Measurements from ENCODE around the gene PHF3.

The PHF3 gene

DNA sequence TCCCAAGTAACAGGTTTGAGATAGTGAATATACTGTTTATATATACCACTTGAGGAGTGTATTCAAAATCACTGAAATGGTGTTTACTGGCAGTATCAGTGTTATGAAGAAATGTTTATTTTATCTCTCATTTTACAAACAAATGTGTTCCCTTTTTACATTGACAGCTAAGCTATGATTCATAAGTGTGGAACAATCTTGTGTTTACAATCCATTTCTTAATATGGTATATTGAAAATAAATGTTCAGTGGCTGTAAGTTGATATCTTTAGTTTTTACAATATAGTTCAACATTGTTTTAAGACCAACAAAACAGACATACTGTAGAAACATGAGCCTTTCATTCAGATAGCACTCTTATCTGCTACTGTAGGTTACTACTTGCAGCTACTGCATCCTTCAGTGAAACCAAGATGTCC is 14.3 kb downstream of the PHF3 start:
- Histone ChIP-seq H3K36me3 (ENCODE audit: control insufficient read depth in 2 of 2, insufficient read depth in 2 of 2, low read length in 2 of 2) (no peaks in the 10 kb centered on the region), H3K27ac (ENCODE audit: low read length) (no peak overlapping the region), H3K4me1 (ENCODE audit: control insufficient read depth, insufficient read depth, low read length) (no peaks in the 10 kb centered on the region), H3K27me3 (ENCODE audit: control insufficient read depth in 1 of 2, insufficient read depth in 2 of 2, low read length in 2 of 2) (no peaks in the 10 kb centered on the region), H3K4me3 (ENCODE audit: low read length in 2 of 2) (no peak overlapping the region), H3K9ac (ENCODE audit: low read length in 2 of 2) (no peak overlapping the region), H3K9me3 (ENCODE audit: control insufficient read depth in 2 of 2, low read length in 2 of 2) (no peaks in the 10 kb centered on the region)

DNA sequence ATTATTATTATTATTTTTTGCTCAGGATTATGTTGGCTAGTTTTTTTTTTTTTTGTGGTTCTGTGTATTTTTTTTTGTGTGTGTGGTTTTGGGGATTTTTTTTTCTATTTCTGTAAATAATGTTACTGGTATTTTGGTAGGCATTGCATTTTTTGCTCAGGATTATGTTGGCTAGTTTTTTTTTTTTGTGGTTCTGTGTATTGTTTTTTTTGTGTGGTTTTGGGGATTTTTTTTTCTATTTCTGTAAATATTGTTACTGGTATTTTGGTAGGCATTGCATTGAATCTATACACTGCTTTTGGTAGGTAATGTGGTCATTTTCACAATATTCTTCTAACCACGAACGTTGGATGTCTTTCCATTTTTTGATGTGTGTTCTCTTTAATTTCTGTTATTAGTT is 17.4 kb downstream of the PHF3 start:
- Histone ChIP-seq H3K9me3 (ENCODE audit: control insufficient read depth in 2 of 2, low read length in 2 of 2) (no peaks in the 10 kb centered on the region), H3K4me1 (ENCODE audit: control insufficient read depth, insufficient read depth, low read length) (no peaks in the 10 kb centered on the region), H3K4me3 (ENCODE audit: low read length in 2 of 2) (no peak overlapping the region), H3K36me3 (ENCODE audit: control insufficient read depth in 2 of 2, insufficient read depth in 2 of 2, low read length in 2 of 2) (no peaks in the 10 kb centered on the region), H3K9ac (ENCODE audit: low read length in 2 of 2) (no peak overlapping the region), H3K27me3 (ENCODE audit: control insufficient read depth in 1 of 2, insufficient read depth in 2 of 2, low read length in 2 of 2) (no peaks in the 10 kb centered on the region), H3K27ac (ENCODE audit: low read length) (no peak overlapping the region)

DNA sequence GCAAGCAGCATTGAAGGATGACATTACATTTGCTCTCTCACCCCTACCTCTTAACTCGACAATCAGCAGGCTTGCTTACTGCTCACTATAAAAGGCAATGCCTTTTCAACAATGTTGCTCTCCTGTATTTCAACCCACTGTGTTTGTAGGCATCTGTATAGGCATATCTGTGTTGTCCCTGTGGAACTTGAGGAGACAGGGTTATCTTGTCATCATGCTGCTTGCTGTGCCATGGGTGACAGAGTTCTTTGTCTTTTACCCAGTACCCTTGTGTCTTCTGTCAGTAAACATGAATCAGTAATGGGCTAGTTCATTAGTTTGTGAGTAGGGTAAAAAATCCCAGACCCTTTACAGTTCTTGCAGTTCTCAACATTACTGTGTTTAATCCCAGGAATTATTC is 25.2 kb downstream of the PHF3 start:
- Histone ChIP-seq H3K4me1 (ENCODE audit: control insufficient read depth, insufficient read depth, low read length) (peaks cover 4% of the 10 kb centered on the region), H3K4me3 (ENCODE audit: low read length in 2 of 2) (no peak overlapping the region), H3K9me3 (ENCODE audit: control insufficient read depth in 2 of 2, low read length in 2 of 2) (no peaks in the 10 kb centered on the region), H3K27ac (ENCODE audit: low read length) (no peak overlapping the region), H3K27me3 (ENCODE audit: control insufficient read depth in 1 of 2, insufficient read depth in 2 of 2, low read length in 2 of 2) (no peaks in the 10 kb centered on the region), H3K36me3 (ENCODE audit: control insufficient read depth in 2 of 2, insufficient read depth in 2 of 2, low read length in 2 of 2) (no peaks in the 10 kb centered on the region), H3K9ac (ENCODE audit: low read length in 2 of 2) (no peak overlapping the region)

DNA sequence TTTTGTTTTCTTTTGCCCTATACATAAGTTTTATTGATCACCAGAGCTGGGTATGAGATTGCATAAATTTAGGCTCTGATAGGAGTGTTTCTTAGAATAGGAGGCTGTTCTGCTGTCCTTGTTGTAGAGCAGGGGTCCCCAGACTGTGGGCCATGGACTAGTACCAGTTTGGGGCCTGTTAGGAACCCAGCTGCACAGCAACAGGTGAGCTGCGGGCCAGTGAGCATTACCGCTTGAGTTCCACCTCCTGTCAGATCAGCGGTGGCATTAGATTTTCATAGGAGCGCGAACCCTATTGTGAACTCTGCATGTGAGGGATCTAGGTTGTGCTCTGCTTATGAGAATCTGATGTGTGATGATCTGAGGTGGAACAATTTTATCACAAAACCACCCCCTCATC is 26.2 kb downstream of the PHF3 start:
- H3K9ac ChIP-seq (ENCODE audit: low read length in 2 of 2) = no peak overlapping the region

DNA sequence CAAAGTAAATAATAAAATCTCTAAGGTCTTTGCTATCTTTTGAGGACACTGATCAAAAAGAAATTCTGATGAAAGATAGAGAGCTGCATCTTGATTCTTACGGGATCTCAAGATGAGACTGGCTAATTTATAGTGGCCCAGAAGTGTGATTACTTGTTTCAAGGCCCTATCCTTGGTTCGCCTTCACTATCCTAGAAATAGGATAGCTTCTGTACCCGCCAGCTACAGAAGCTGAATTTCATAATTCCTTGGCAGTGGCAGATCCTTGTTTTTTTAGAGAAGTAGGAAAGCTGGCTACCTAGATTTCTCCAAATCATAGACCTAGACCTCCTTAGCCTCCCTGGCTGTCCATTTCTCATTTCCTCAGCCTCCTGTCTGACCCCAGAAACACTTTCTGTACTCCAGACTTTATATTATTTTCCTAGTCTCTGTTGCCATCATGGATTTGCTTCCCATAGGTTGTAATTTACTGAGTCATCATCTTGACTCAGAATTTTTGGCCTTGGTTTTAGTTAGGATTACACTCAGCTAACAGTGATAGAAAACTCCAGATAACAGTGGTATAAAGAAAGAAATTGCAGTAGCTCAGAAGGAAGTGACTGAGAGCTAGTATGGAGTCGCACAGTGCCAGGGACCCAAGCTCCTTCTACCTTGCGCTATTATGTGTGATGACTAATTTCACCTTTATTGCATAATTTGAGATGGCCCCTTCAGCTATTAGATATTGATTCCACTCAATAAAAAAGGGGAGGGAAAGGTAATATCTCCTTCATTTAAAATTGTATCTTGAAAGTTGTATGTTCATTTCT is 27.7 kb downstream of the PHF3 start:
- Histone ChIP-seq H3K9ac (ENCODE audit: low read length in 2 of 2) (no peak overlapping the region), H3K9me3 (ENCODE audit: control insufficient read depth in 2 of 2, low read length in 2 of 2) (no peaks in the 10 kb centered on the region), H3K4me3 (ENCODE audit: low read length in 2 of 2) (no peak overlapping the region), H3K27me3 (ENCODE audit: control insufficient read depth in 1 of 2, insufficient read depth in 2 of 2, low read length in 2 of 2) (no peaks in the 10 kb centered on the region), H3K36me3 (ENCODE audit: control insufficient read depth in 2 of 2, insufficient read depth in 2 of 2, low read length in 2 of 2) (no peaks in the 10 kb centered on the region), H3K4me1 (ENCODE audit: control insufficient read depth, insufficient read depth, low read length) (peaks cover 4% of the 10 kb centered on the region), H3K27ac (ENCODE audit: low read length) (no peak overlapping the region)

More for the DNA sequence above, 26.2 kb downstream of the PHF3 start:
- Histone ChIP-seq H3K4me1 (ENCODE audit: control insufficient read depth, insufficient read depth, low read length) (peaks cover 4% of the 10 kb centered on the region), H3K36me3 (ENCODE audit: control insufficient read depth in 2 of 2, insufficient read depth in 2 of 2, low read length in 2 of 2) (no peaks in the 10 kb centered on the region), H3K4me3 (ENCODE audit: low read length in 2 of 2) (no peak overlapping the region), H3K27ac (ENCODE audit: low read length) (no peak overlapping the region), H3K9me3 (ENCODE audit: control insufficient read depth in 2 of 2, low read length in 2 of 2) (no peaks in the 10 kb centered on the region), H3K27me3 (ENCODE audit: control insufficient read depth in 1 of 2, insufficient read depth in 2 of 2, low read length in 2 of 2) (no peaks in the 10 kb centered on the region)

DNA sequence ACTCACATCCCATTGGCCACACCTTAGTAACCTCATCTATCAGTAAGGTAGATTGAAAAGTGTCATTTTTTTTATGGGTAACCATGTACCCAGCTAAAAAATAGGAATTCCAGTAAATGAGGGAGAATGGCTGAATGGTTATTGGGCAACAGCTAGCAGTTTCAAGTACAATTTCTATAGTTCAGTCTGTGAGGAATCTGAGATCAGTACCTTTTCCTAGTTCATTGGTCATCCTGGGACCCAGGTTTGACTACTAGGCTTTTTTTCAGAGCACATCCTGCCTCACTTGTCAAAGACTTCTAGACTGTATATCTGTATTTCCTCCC is 28.3 kb downstream of the PHF3 start:
- Histone ChIP-seq H3K27me3 (ENCODE audit: control insufficient read depth in 1 of 2, insufficient read depth in 2 of 2, low read length in 2 of 2) (no peaks in the 10 kb centered on the region), H3K4me1 (ENCODE audit: control insufficient read depth, insufficient read depth, low read length) (peaks cover 4% of the 10 kb centered on the region), H3K4me3 (ENCODE audit: low read length in 2 of 2) (no peak overlapping the region), H3K9me3 (ENCODE audit: control insufficient read depth in 2 of 2, low read length in 2 of 2) (no peaks in the 10 kb centered on the region), H3K36me3 (ENCODE audit: control insufficient read depth in 2 of 2, insufficient read depth in 2 of 2, low read length in 2 of 2) (no peaks in the 10 kb centered on the region), H3K9ac (ENCODE audit: low read length in 2 of 2) (no peak overlapping the region), H3K27ac (ENCODE audit: low read length) (no peak overlapping the region)

DNA sequence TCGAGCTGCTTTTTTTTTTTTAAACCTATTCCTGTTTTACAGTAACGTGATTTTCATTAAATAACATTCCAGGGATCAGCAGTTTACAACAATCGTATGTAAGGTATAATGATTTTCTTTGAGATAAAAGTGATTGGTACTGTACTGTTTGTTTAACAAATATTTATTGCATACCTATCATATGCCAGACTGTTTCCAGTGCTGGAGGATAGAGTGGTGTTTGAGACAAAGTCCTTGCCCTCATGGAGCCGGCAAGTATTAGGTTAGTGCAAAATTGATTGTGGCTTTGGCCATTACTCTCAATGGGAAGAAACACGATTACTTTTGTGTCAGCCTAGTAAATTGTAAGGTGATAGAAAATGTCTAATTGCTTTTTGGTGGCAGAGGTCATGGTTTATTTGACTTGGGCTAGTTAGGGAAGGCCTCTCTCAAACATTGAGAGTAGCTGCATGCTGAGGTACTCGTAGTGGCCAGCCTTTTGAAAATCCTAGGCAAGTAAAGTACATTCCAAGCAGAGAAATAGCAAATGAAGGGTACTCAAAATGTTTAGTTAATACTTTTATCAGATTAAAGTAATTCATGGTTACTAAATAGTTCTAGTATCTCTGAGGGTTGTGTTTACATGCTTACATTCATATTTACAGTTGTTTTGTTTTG is 35.6 kb downstream of the PHF3 start:
- H3K36me3 ChIP-seq (ENCODE audit: control insufficient read depth in 2 of 2, insufficient read depth in 2 of 2, low read length in 2 of 2) = no peaks in the 10 kb centered on the region
- H3K4me1 ChIP-seq (ENCODE audit: control insufficient read depth, insufficient read depth, low read length) = no peaks in the 10 kb centered on the region
- H3K27me3 ChIP-seq (ENCODE audit: control insufficient read depth in 1 of 2, insufficient read depth in 2 of 2, low read length in 2 of 2) = no peaks in the 10 kb centered on the region
- H3K9me3 ChIP-seq (ENCODE audit: control insufficient read depth in 2 of 2, low read length in 2 of 2) = no peaks in the 10 kb centered on the region
- no peak overlapping the region for H3K27ac ChIP-seq (ENCODE audit: low read length)
- H3K4me3 ChIP-seq (ENCODE audit: low read length in 2 of 2) = no peak overlapping the region
- H3K9ac ChIP-seq (ENCODE audit: low read length in 2 of 2) = no peak overlapping the region

DNA sequence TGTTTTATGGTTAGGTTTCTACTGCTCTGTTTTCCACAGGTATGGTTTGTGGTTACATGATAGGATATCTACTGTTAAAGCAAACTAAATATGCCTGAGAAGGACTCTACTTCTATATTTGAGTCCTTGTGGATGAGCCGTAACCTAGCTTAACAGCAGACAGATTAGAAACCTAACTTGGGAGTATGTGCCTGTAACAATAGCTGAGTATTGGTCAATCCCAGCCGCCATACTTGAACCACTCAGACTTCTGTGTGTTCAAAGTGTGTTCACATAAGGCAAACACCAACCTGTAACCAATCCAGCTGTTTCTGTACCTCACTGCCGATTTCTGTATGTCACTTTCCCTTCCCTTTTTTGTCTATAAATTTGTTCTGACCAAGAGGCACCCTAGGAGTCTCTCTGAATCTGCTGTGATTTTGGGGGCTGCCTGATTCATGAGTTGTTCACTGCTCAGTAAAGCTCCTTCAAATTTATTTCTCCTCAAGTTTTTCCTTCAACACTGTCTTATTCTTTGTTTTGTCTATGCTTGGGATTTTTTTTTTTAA is 37.1 kb downstream of the PHF3 start:
- Histone ChIP-seq H3K4me3 (ENCODE audit: low read length in 2 of 2) (no peak overlapping the region), H3K27me3 (ENCODE audit: control insufficient read depth in 1 of 2, insufficient read depth in 2 of 2, low read length in 2 of 2) (no peaks in the 10 kb centered on the region), H3K36me3 (ENCODE audit: control insufficient read depth in 2 of 2, insufficient read depth in 2 of 2, low read length in 2 of 2) (no peaks in the 10 kb centered on the region), H3K27ac (ENCODE audit: low read length) (no peak overlapping the region), H3K9me3 (ENCODE audit: control insufficient read depth in 2 of 2, low read length in 2 of 2) (no peaks in the 10 kb centered on the region), H3K9ac (ENCODE audit: low read length in 2 of 2) (no peak overlapping the region), H3K4me1 (ENCODE audit: control insufficient read depth, insufficient read depth, low read length) (no peaks in the 10 kb centered on the region)

DNA sequence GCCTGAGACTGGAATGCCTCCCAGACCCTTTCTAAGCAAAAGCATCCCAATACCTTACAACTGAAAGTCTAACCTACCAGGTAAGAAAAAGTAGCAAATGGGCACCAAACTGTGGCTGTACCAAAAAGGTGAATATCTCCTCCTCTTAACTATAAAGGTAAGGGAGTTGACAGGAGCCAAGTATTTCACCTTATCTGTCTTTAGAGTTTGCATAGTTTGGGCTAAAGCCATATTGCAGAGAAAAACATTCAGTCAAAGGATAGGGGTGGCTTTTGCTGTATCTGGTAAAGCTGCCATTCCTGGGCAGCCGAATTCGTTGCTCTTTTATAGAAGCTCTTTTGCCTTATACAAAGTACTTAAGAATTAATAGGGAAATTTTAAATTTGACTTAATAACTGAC is 38.1 kb downstream of the PHF3 start:
- no peaks in the 10 kb centered on the region for H3K4me1 ChIP-seq (ENCODE audit: control insufficient read depth, insufficient read depth, low read length)
- H3K4me3 ChIP-seq (ENCODE audit: low read length in 2 of 2) = no peak overlapping the region
- no peaks in the 10 kb centered on the region for H3K36me3 ChIP-seq (ENCODE audit: control insufficient read depth in 2 of 2, insufficient read depth in 2 of 2, low read length in 2 of 2)
- no peak overlapping the region for H3K9ac ChIP-seq (ENCODE audit: low read length in 2 of 2)
- H3K27me3 ChIP-seq (ENCODE audit: control insufficient read depth in 1 of 2, insufficient read depth in 2 of 2, low read length in 2 of 2) = no peaks in the 10 kb centered on the region
- no peaks in the 10 kb centered on the region for H3K9me3 ChIP-seq (ENCODE audit: control insufficient read depth in 2 of 2, low read length in 2 of 2)
- no peak overlapping the region for H3K27ac ChIP-seq (ENCODE audit: low read length)

DNA sequence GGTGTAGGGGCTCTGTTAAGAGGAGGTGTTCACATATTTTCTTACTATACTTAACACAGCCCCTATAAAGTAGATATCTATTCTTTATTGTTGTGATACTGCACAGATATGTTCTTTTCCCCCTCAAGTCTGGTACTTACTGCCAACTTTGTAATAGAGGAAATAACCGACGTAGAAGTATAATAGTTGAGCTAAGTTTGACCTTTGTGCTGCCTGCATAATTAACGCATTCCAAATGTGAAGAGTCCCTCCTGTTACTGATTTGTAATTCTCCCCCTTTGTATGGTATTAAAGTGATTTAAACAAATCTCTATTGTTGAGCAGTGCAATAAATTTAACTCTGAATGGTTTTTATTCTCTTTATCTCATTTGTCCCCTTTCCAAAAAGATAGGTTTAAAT is 39.0 kb downstream of the PHF3 start:
- H3K4me1 ChIP-seq (ENCODE audit: control insufficient read depth, insufficient read depth, low read length) = no peaks in the 10 kb centered on the region

DNA sequence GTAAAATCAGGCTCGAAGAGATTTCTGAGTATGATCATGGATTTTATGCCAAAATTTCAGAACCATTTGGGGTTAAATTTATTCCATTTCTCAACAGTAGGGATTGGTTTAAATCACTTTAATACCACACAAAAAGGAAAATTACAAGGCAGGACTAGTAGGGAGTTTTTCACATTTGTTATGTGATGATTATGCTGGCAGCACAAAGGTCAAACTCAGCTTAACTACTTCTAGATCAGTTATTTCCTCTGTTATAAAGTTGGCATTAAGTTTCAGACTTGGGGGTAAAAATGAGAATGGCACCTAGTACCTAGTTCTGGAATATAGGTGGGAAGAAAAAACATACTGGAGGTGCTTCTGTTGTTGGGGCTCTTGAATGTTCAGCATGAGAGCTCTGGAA is 39.5 kb downstream of the PHF3 start:
- Histone ChIP-seq H3K27ac (ENCODE audit: low read length) (no peak overlapping the region), H3K9ac (ENCODE audit: low read length in 2 of 2) (no peak overlapping the region), H3K9me3 (ENCODE audit: control insufficient read depth in 2 of 2, low read length in 2 of 2) (no peaks in the 10 kb centered on the region), H3K27me3 (ENCODE audit: control insufficient read depth in 1 of 2, insufficient read depth in 2 of 2, low read length in 2 of 2) (no peaks in the 10 kb centered on the region), H3K4me1 (ENCODE audit: control insufficient read depth, insufficient read depth, low read length) (no peaks in the 10 kb centered on the region), H3K4me3 (ENCODE audit: low read length in 2 of 2) (no peak overlapping the region), H3K36me3 (ENCODE audit: control insufficient read depth in 2 of 2, insufficient read depth in 2 of 2, low read length in 2 of 2) (no peaks in the 10 kb centered on the region)

More for the DNA sequence above, 39.0 kb downstream of the PHF3 start:
- H3K9me3 ChIP-seq (ENCODE audit: control insufficient read depth in 2 of 2, low read length in 2 of 2) = no peaks in the 10 kb centered on the region
- H3K4me3 ChIP-seq (ENCODE audit: low read length in 2 of 2) = no peak overlapping the region
- no peaks in the 10 kb centered on the region for H3K36me3 ChIP-seq (ENCODE audit: control insufficient read depth in 2 of 2, insufficient read depth in 2 of 2, low read length in 2 of 2)
- no peaks in the 10 kb centered on the region for H3K27me3 ChIP-seq (ENCODE audit: control insufficient read depth in 1 of 2, insufficient read depth in 2 of 2, low read length in 2 of 2)
- H3K27ac ChIP-seq (ENCODE audit: low read length) = no peak overlapping the region
- no peak overlapping the region for H3K9ac ChIP-seq (ENCODE audit: low read length in 2 of 2)

All from stomach smooth muscle (tissue), 2 donors.